K562 (cell line): Measurements from ENCODE around the gene NTRK3. TPM values are rescaled to one million over a fixed set of nuclear protein-coding genes. Genes with fewer than 3 reads are reported as not detected.

ENCODE experiments used
- CHCHD3 ChIP-seq: fragments of 250-450 bp; sonication (Bioruptor Pico); IDR thresholded peaks from 2 replicates; pipeline ENCODE4 v2.1.2; 2022; ENCODE audit warnings: mild to moderate bottlenecking
- CHD2 ChIP-seq: IDR thresholded peaks from 2 replicates; pipeline ENCODE4 v1.6.1; 2011; ENCODE audit warnings: low read depth, low read length
- ID3 ChIP-seq, 2 experiments: fragments of 250-450 bp in 1 of 2; fragments of 450-650 bp in 1 of 2; sonication (Bioruptor Pico) in 1 of 2; IDR thresholded peaks; 2 replicates each; pipeline versions ENCODE4 v1.6.1 to v1.8.0; 2016 to 2021; ENCODE audit warnings: mild to moderate bottlenecking in 2 of 2, moderate library complexity in 2 of 2, missing compliant biosample characterization in 1 of 2, missing genetic modification characterization in 1 of 2
- KHSRP ChIP-seq: fragments of 450-650 bp; IDR thresholded peaks from 2 replicates; pipeline ENCODE4 v1.6.1; 2017
- MBD1 ChIP-seq: fragments of 250-450 bp; sonication (Bioruptor Pico); IDR thresholded peaks from 2 replicates; pipeline ENCODE4 v1.8.0; 2022; ENCODE audit warnings: inconsistent platforms
- NELFE ChIP-seq: IDR thresholded peaks from 2 replicates; pipeline ENCODE4 v1.6.1; 2011; ENCODE audit warnings: mild to moderate bottlenecking; ENCODE audit not compliant: insufficient read depth, insufficient read length
- SREBF2 ChIP-seq: sonication (generic); formaldehyde crosslinking; IDR thresholded peaks from 2 replicates; pipeline ENCODE4 v1.4.0; 2020; ENCODE audit warnings: mild to moderate bottlenecking, missing genetic modification reagents
- ZNF134 ChIP-seq: fragments of 250-450 bp; sonication (Bioruptor Pico); conservative IDR thresholded peaks from 2 replicates; pipeline ENCODE4 v1.4.0; 2020
- polyA plus RNA-seq, 8 experiments: library from polyadenylated mRNA; depleted of rRNA in 4 of 8; stranded (reverse) in 5 of 8; unstranded in 3 of 8; fragments of >200 nt; fragmentation: Nextera tagmentation in 2 of 8; fragmentation: Illumina TruSeq in 1 of 8; extraction: Ambion mirVana in 2 of 8; extraction: Trizol in 1 of 8; gene quantifications; 2 replicates each; pipeline versions ENCODE4 v1.2.1 to v1.2.3, GENCODE V29; 2011 to 2014; ENCODE audit warnings: inconsistent platforms in 1 of 8, missing spikeins in 1 of 8
- total RNA-seq, 7 experiments: library from RNA; depleted of rRNA in 6 of 7; stranded (reverse); fragments of >200 nt in 6 of 7; fragmentation: Illumina TruSeq in 2 of 7; extraction: Trizol in 2 of 7; gene quantifications; 2 replicates each; pipeline versions ENCODE4 v1.2.1 to v1.2.3, GENCODE V29; 2011 to 2021; ENCODE audit warnings: low replicate concordance in 1 of 7
- TF ChIP-seq, protein P1 (sequence below): sonication (generic); formaldehyde crosslinking; IDR thresholded peaks from 2 replicates; pipeline ENCODE4 v1.8.0; 2023; ENCODE audit warnings: mild to moderate bottlenecking, missing genetic modification reagents

Gene NTRK3
- total and polyA plus RNA-seq, 9 of the 15 experiments (the other 6 are each of a cell fraction or from before 2014, with no cell fraction given), result 0.11 to 0.13 TPM; not detected in 7

GRCh38 chr15:87850916-87851315, 405.6 kb downstream of the NTRK3 start (continued):
- TF ChIP-seq ID3 (CRISPR knock-in tag; IDR thresholded peaks at IDR 0.05) (no peak), ID3 (tag; IDR thresholded peaks at IDR 0.05) (no peak), MBD1 (CRISPR knock-in tag) (no peak), ZNF134 (no peak), CHCHD3 (no peak), NELFE (no peak), CHD2 (no peak), KHSRP (no peak), SREBF2 (no peak)
- TF ChIP-seq, protein P1, sequence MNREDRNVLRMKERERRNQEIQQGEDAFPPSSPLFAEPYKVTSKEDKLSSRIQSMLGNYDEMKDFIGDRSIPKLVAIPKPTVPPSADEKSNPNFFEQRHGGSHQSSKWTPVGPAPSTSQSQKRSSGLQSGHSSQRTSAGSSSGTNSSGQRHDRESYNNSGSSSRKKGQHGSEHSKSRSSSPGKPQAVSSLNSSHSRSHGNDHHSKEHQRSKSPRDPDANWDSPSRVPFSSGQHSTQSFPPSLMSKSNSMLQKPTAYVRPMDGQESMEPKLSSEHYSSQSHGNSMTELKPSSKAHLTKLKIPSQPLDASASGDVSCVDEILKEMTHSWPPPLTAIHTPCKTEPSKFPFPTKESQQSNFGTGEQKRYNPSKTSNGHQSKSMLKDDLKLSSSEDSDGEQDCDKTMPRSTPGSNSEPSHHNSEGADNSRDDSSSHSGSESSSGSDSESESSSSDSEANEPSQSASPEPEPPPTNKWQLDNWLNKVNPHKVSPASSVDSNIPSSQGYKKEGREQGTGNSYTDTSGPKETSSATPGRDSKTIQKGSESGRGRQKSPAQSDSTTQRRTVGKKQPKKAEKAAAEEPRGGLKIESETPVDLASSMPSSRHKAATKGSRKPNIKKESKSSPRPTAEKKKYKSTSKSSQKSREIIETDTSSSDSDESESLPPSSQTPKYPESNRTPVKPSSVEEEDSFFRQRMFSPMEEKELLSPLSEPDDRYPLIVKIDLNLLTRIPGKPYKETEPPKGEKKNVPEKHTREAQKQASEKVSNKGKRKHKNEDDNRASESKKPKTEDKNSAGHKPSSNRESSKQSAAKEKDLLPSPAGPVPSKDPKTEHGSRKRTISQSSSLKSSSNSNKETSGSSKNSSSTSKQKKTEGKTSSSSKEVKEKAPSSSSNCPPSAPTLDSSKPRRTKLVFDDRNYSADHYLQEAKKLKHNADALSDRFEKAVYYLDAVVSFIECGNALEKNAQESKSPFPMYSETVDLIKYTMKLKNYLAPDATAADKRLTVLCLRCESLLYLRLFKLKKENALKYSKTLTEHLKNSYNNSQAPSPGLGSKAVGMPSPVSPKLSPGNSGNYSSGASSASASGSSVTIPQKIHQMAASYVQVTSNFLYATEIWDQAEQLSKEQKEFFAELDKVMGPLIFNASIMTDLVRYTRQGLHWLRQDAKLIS (CRISPR knock-in tag), result no peak
